Glutamatergic neuron (in vitro differentiated cells): ENCODE measurements around the gene TMX1. TPM values are rescaled to one million over a fixed set of nuclear protein-coding genes. Genes with fewer than 3 reads are reported as not detected.

Source experiments
- DNase-seq: peaks from one replicate; pipeline ENCODE4 v3.0.0; 2022
- H3K27ac Mint-ChIP-seq: one replicate; pipeline ENCODE4 v1.8.0; 2020; ENCODE audit warnings: mild to moderate bottlenecking, mixed read lengths, inconsistent platforms; ENCODE audit not compliant: unreplicated experiment
- H3K27me3 Mint-ChIP-seq: one replicate; pipeline ENCODE4 v1.8.0; 2020; ENCODE audit warnings: mild to moderate bottlenecking, moderate library complexity, mixed read lengths, inconsistent platforms; ENCODE audit not compliant: unreplicated experiment
- H3K36me3 Mint-ChIP-seq: one replicate; pipeline ENCODE4 v1.8.0; 2020; ENCODE audit warnings: mild to moderate bottlenecking, mixed read lengths, inconsistent platforms; ENCODE audit not compliant: unreplicated experiment
- H3K4me1 Mint-ChIP-seq: one replicate; pipeline ENCODE4 v1.8.0; 2020; ENCODE audit warnings: mild to moderate bottlenecking, low read depth, mixed read lengths, inconsistent platforms; ENCODE audit not compliant: unreplicated experiment
- H3K4me3 Mint-ChIP-seq: one replicate; pipeline ENCODE4 v1.8.0; 2020; ENCODE audit warnings: mild to moderate bottlenecking, mixed read lengths, inconsistent platforms; ENCODE audit not compliant: unreplicated experiment
- H3K9me3 Mint-ChIP-seq: one replicate; pipeline ENCODE4 v1.8.0; 2020; ENCODE audit warnings: mild to moderate bottlenecking, moderate library complexity, mixed read lengths, inconsistent platforms; ENCODE audit not compliant: unreplicated experiment
- CTCF ChIP-seq: fragments of 200-600 bp; sonication (generic); IDR thresholded peaks from one replicate; pipeline ENCODE4 v1.5.0; 2021; ENCODE audit not compliant: partially characterized antibody, unreplicated experiment
- total RNA-seq: library from RNA; stranded (reverse); fragmentation: NEBNext Ultra II Directional; extraction: Animal tissue kit (Norgen Biotek cat#: 25700); gene quantifications from one replicate; pipeline ENCODE4 v1.2.1, GENCODE V29; 2021; ENCODE audit not compliant: unreplicated experiment

The TMX1 gene
- total RNA-seq, 1 donor from 2014 or later, result 39.1 TPM

GRCh38 chr14:51224551-51224950, 15.5 kb upstream of the TMX1 start:
- Mint-ChIP-seq H3K27me3 (no peaks in the 10 kb centered on the region), H3K27ac (no peak overlapping the region), H3K4me3 (no peak overlapping the region), H3K36me3 (peaks cover 17% of the 10 kb centered on the region), H3K9me3 (peaks cover 4% of the 10 kb centered on the region), H3K4me1 (no peaks in the 10 kb centered on the region)
- no peak for DNase-seq
- TF ChIP-seq CTCF, result no peak

GRCh38 chr14:51225751-51226150, 14.3 kb upstream of the TMX1 start:
- H3K9me3 Mint-ChIP-seq, result peaks cover 4% of the 10 kb centered on the region
- H3K4me1 Mint-ChIP-seq, result no peaks in the 10 kb centered on the region
- H3K27me3 Mint-ChIP-seq, result no peaks in the 10 kb centered on the region
- H3K36me3 Mint-ChIP-seq, result peaks cover 17% of the 10 kb centered on the region
- no peak overlapping the region for H3K4me3 Mint-ChIP-seq
- DNase-seq, result no peak
- H3K27ac Mint-ChIP-seq, result no peak overlapping the region
- no peak for TF ChIP-seq CTCF

- Mint-ChIP-seq H3K4me1 (no peaks in the 10 kb centered on the region), H3K27ac (no peak overlapping the region), H3K4me3 (no peak overlapping the region), H3K9me3 (peaks cover 1% of the 10 kb centered on the region), H3K36me3 (peaks cover 6% of the 10 kb centered on the region), H3K27me3 (no peaks in the 10 kb centered on the region)
- TF ChIP-seq CTCF, result no peak
- DNase-seq, result no peak
Measured at GRCh38 chr14:51228391-51228790, 11.7 kb upstream of the TMX1 start.

- peaks cover under 1% of the 10 kb centered on the region for H3K36me3 Mint-ChIP-seq
- H3K9me3 Mint-ChIP-seq, result no peaks in the 10 kb centered on the region
Measured at GRCh38 chr14:51228890-51229289, 11.2 kb upstream of the TMX1 start.

GRCh38 chr14:51236314-51236713, 3.7 kb upstream of the TMX1 start:
- no peaks in the 10 kb centered on the region for H3K36me3 Mint-ChIP-seq
- DNase-seq, result no peak
- no peak overlapping the region for H3K27ac Mint-ChIP-seq
- H3K27me3 Mint-ChIP-seq, result no peaks in the 10 kb centered on the region
- no peaks in the 10 kb centered on the region for H3K9me3 Mint-ChIP-seq
- H3K4me3 Mint-ChIP-seq, result no peak overlapping the region
- H3K4me1 Mint-ChIP-seq, result no peaks in the 10 kb centered on the region
- TF ChIP-seq CTCF, result no peak

More at GRCh38 chr14:51228890-51229289, 11.2 kb upstream of the TMX1 start:
- no peak for TF ChIP-seq CTCF
- Mint-ChIP-seq H3K4me3 (no peak overlapping the region), H3K27ac (no peak overlapping the region), H3K4me1 (no peaks in the 10 kb centered on the region), H3K27me3 (no peaks in the 10 kb centered on the region)
- no peak for DNase-seq
